T-helper 2 cell treated with Interferon-gamma antibody and Interleukin-4, amounts not matched to agents 100 ng/mL and 5 ng/mL, for 36 hours (primary cell): ENCODE data around the gene KCNJ1. TPM values are rescaled to one million over a fixed set of nuclear protein-coding genes. Genes with fewer than 3 reads are reported as not detected.

Experiments used
- intact Hi-C: fragments of 100-400 bp; cut with micrococcal nuclease; formaldehyde crosslinking; loops from one replicate; pipeline ENCODE4 v1.15.1; 2023
- total RNA-seq: library from RNA; stranded (reverse); gene quantifications from 2 replicates; pipeline ENCODE4 v1.2.3, GENCODE V29; 2022

The KCNJ1 gene
- total RNA-seq, 1 donor from 2014 or later: not detected

DNA sequence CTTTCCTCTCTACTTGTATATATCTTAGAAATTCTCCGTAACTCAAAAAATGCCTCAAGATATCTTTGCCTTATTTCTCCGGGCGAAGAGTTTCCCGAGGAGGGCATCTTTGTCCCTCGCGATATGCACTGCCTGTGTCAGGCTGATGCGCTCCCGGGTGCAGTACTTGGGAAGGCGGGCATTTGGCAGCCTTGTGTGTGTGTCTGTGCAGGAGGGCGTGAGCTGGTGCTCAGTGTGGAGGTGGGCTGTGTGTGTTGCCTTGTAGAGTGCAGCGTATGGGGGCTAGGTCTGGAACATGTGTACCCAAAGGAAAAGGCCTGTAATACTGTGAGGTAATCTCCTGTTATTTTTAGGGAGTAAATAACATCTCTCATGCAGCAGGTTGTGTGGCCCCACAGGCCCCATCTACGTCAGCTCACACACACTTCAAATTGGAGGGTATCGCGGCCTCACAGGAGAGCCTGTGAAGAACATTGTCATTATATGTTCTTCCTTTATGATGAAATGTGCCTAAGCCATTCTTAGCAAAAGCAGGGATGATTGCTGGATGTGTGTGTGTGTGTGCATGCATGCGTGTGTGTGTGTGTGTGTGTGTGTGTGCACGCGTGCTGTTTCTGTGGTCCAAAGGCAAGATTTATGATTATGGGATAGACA, 77.5 kb downstream of the KCNJ1 start:
- intact Hi-C loops: no loop called here

Other genes starting within 250 kb of the KCNJ1 start
- gene FLI1, start 173.2 kb downstream of the KCNJ1 start, total RNA-seq: 97.9 and 102 TPM in 2 replicates
- not detected in 2 replicates for gene KCNJ5, start 24.1 kb upstream of the KCNJ1 start, total RNA-seq
- not detected in 2 replicates for gene TP53AIP1, start 75.6 kb upstream of the KCNJ1 start, total RNA-seq